B cell (primary cell): ENCODE measurements around the gene CPEB2.
"Not testable (repeated sequence)": the region's sequence is repeated elsewhere in the genome, so short reads cannot be mapped to it uniquely, and the experiment has no call there.

Source experiments
- CTCF ChIP-seq: fragments of 200-600 bp; IDR thresholded peaks from one replicate; pipeline ENCODE4 v1.8.0; 2022; ENCODE audit warnings: antibody characterized with exemption, mild to moderate bottlenecking
- EZH2 ChIP-seq: IDR thresholded peaks from 2 replicates; pipeline ENCODE4 v1.6.1; 2012; ENCODE audit warnings: borderline replicate concordance, low read depth, mild to moderate bottlenecking, moderate library complexity, low read length; ENCODE audit not compliant: insufficient read depth, poor library complexity, severe bottlenecking

- not testable (repeated sequence) for TF ChIP-seq CTCF, EZH2
Observed at GRCh38 chr4:15086259-15086658, 84.0 kb downstream of the CPEB2 start.
